ENCODE data around the gene THAP3. TPM values are rescaled to one million over a fixed set of nuclear protein-coding genes. Genes with fewer than 3 reads are reported as not detected.

THAP3 gene
- total RNA-seq, 1 experiment from 2014 or later: 54.6 TPM

- peak overlapping the region; percentile 98 for H2AFZ ChIP-seq (ENCODE audit: low read length)
- H3K9me3 ChIP-seq (ENCODE audit: low read length): no peaks in the 10 kb centered on the region
- ChIA-PET POLR2A (ENCODE audit: unreplicated experiment) (interaction anchor here (0.6 to 0.7 kb wide), 4 partner anchors 21 to 112 kb away, joined by 3 to 7 read pairs (median 3); partner anchors contain the start of genes THAP3 and ZBTB48), CTCF (no interaction called here)
- ATAC-seq (no peak), DNase-seq (peak; percentile 38)
- peaks cover under 1% of the 10 kb centered on the region; the same call in 1 of the 2 replicates for H3K36me3 ChIP-seq (ENCODE audit: low read depth, low read length)
- H3K27ac ChIP-seq (ENCODE audit: low read length): no peak overlapping the region; the same call in 1 of the 2 replicates
- H3K9ac ChIP-seq (ENCODE audit: low read length): peak overlapping the region; percentile 81; the same call in 1 of the 2 replicates
- H4K20me1 ChIP-seq (ENCODE audit: low read length): peaks cover 17% of the 10 kb centered on the region
- peaks cover 26% of the 10 kb centered on the region for H3K4me1 ChIP-seq (ENCODE audit: insufficient read depth, low read length)
- TF ChIP-seq EZH2phosphoT487 (IDR thresholded peaks at IDR 0.05; ENCODE audit: borderline replicate concordance, low read length) (no peak), CTCF (conservative IDR thresholded peaks at IDR 0.05; ENCODE audit: low read depth, low read length) (no peak), EZH2 (IDR thresholded peaks at IDR 0.05; ENCODE audit: low read length, unreplicated experiment) (no peak)
- H3F3A ChIP-seq (ENCODE audit: low read length, unreplicated experiment): no peaks in the 10 kb centered on the region
- no peaks in the 10 kb centered on the region for H3K27me3 ChIP-seq (ENCODE audit: low read length)
- peak overlapping the region; percentile 86 for H3K4me3 ChIP-seq (ENCODE audit: low read length)
- BruUV-seq (replicated peaks): no TSS peak
- no peaks in the 10 kb centered on the region for H3K9me2 ChIP-seq (replicated peaks; ENCODE audit: low read length)
- H3K4me2 ChIP-seq (ENCODE audit: low read length): peak overlapping the region; percentile 98
- intact Hi-C loops (cut with micrococcal nuclease): no loop called here
- peaks cover 36% of the 10 kb centered on the region for H3K79me2 ChIP-seq (ENCODE audit: low read length)
Observed at GRCh38 chr1:6603915-6604558, 20.6 kb upstream of the THAP3 start.

- POLR2A ChIA-PET (ENCODE audit: unreplicated experiment): no interaction called here
- peaks cover 7% of the 10 kb centered on the region for H3F3A ChIP-seq (ENCODE audit: low read length, unreplicated experiment)
- no peak for TF ChIP-seq EZH2 (IDR thresholded peaks at IDR 0.05; ENCODE audit: low read length, unreplicated experiment)
- TF ChIP-seq EZH2phosphoT487 (IDR thresholded peaks at IDR 0.05; ENCODE audit: borderline replicate concordance, low read length): no peak
- TF ChIP-seq CTCF (conservative IDR thresholded peaks at IDR 0.05; ENCODE audit: low read depth, low read length): no peak
- ATAC-seq: peak; percentile 51
- peaks cover 3% of the 10 kb centered on the region; the same call in 1 of the 2 replicates for H3K36me3 ChIP-seq (ENCODE audit: low read depth, low read length)
- H3K79me2 ChIP-seq (ENCODE audit: low read length): peaks cover 40% of the 10 kb centered on the region
- peak overlapping the region; percentile 94 for H3K4me2 ChIP-seq (ENCODE audit: low read length)
- no TSS peak for BruUV-seq (replicated peaks)
- peaks cover 16% of the 10 kb centered on the region for H3K4me1 ChIP-seq (ENCODE audit: insufficient read depth, low read length)
- DNase-seq: peak; percentile 94
- no peaks in the 10 kb centered on the region for H3K9me3 ChIP-seq (ENCODE audit: low read length)
- H4K20me1 ChIP-seq (ENCODE audit: low read length): no peaks in the 10 kb centered on the region
- H2AFZ ChIP-seq (ENCODE audit: low read length): peak overlapping the region; percentile 90
- no peaks in the 10 kb centered on the region for H3K27me3 ChIP-seq (ENCODE audit: low read length)
- peak overlapping the region; percentile 82 for H3K4me3 ChIP-seq (ENCODE audit: low read length)
- no peaks in the 10 kb centered on the region for H3K9me2 ChIP-seq (replicated peaks; ENCODE audit: low read length)
- peak overlapping the region; percentile 78 for H3K9ac ChIP-seq (ENCODE audit: low read length)
- intact Hi-C loops (cut with micrococcal nuclease): loop anchor here (1.0 to 2.0 kb wide), 3 partner anchors 12 to 172 kb away; partner anchors contain the start of genes CAMTA1 and THAP3
- CTCF ChIA-PET: no interaction called here
- H3K27ac ChIP-seq (ENCODE audit: low read length): peak overlapping the region; percentile 81
Observed at GRCh38 chr1:6612641-6613360, 11.9 kb upstream of the THAP3 start.
